Measurements from ENCODE around the gene ATP9A.
A peak's percentile ranks its signal among the peaks of the same experiment; 100 is the strongest.
"Not testable (repeated sequence)": the region's sequence is repeated elsewhere in the genome, so short reads cannot be mapped to it uniquely, and the experiment has no call there.

Gene ATP9A, protein sequence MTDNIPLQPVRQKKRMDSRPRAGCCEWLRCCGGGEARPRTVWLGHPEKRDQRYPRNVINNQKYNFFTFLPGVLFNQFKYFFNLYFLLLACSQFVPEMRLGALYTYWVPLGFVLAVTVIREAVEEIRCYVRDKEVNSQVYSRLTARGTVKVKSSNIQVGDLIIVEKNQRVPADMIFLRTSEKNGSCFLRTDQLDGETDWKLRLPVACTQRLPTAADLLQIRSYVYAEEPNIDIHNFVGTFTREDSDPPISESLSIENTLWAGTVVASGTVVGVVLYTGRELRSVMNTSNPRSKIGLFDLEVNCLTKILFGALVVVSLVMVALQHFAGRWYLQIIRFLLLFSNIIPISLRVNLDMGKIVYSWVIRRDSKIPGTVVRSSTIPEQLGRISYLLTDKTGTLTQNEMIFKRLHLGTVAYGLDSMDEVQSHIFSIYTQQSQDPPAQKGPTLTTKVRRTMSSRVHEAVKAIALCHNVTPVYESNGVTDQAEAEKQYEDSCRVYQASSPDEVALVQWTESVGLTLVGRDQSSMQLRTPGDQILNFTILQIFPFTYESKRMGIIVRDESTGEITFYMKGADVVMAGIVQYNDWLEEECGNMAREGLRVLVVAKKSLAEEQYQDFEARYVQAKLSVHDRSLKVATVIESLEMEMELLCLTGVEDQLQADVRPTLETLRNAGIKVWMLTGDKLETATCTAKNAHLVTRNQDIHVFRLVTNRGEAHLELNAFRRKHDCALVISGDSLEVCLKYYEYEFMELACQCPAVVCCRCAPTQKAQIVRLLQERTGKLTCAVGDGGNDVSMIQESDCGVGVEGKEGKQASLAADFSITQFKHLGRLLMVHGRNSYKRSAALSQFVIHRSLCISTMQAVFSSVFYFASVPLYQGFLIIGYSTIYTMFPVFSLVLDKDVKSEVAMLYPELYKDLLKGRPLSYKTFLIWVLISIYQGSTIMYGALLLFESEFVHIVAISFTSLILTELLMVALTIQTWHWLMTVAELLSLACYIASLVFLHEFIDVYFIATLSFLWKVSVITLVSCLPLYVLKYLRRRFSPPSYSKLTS

DNA sequence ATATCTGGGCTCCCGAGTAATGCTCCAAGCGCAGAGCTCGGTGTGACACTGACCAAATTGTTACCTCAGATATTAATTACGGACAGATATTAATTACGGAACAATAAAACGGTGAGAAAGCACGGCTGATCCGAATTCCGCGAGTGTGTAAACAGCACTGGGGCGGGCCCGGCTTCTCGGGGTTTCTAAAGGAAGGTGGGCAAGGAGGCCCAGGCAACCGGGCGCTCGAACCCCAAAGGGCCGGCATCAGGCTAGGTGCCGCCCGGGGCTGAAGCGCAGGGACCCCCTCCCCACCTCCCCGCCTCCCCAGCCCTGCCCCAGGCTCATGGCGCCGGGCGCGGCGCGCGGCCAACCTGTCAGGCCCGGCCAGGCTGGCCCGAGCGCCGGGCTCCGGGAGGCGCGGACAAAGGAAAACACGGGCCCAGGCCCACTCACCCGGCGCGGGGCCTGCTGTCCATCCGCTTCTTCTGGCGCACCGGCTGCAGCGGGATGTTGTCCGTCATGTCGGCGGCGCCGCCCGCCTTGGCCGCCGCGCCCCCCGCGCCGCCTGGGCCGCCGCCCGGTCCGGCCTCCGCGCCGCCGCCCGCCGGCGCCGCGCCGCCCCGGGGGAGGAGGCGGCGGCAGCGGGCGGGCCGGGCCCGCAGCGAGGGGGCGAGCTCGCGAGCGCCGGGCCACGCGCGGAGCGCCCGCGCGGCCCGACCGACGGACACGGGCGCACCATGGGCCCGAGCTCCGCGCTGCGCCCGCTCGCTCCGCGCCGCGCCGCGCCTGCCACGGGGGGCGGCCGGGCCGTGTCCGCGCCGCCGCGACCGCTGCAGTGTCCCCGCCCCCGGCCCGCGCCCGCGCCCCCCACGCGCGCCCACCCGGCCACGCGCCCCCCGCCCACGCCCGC, at the start of gene ATP9A:
TSS of gene ATP9A (minus strand) at position 524 of the 892 bp plus-strand sequence. CDS start at position 503, 21 bp downstream.
- H3K4me1 Mint-ChIP-seq, result peaks cover 18% of the 10 kb centered on the region
- peaks cover 67% of the 10 kb centered on the region for H3K27me3 Mint-ChIP-seq
- ATAC-seq (peak; percentile 17), DNase-seq (no peak)
- no peaks in the 10 kb centered on the region for H3K9me3 Mint-ChIP-seq
- H3K4me3 Mint-ChIP-seq, result peak within 1 kb of the TSS; percentile 77 to 83
- no peak within 1 kb of the TSS for H3K27ac Mint-ChIP-seq

GRCh38 chr20:51816856-51817255, 48.7 kb upstream of the ATP9A start:
- H3K4me1 Mint-ChIP-seq, DNase-seq, ATAC-seq, H3K9me3 Mint-ChIP-seq, H3K27ac Mint-ChIP-seq, H3K4me3 Mint-ChIP-seq: not testable (repeated sequence)
- H3K27me3 Mint-ChIP-seq, result peaks cover 14% of the 10 kb centered on the region

- Mint-ChIP-seq H3K27ac (peak overlapping the region in 1 of 2 donors; percentile 1), H3K4me3 (no peak overlapping the region), H3K9me3 (no peaks in the 10 kb centered on the region), H3K4me1 (no peaks in the 10 kb centered on the region), H3K27me3 (peaks cover 18% of the 10 kb centered on the region)
- ATAC-seq, result no peak
- no peak for DNase-seq
Observed at GRCh38 chr20:51815383-51816076, 47.3 kb upstream of the ATP9A start.

DNA sequence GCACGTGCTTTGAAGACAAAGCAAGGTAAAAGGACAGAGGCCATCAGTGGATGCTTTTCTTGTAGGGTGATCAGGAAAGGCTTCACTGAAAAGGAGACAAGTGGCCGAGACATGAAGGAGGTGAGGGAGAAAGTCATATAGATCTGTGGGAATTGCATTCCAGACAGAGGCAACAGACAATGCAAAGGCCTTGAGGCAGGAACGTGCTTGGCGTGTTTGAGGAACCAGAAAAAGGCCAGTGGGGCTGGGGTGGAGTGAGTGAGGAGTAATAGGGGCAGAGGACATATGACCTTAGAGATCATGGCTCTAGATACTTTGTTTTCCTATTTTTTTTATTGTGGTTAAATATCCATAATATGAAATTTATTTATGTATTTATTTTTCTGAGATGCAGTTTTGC, 44.7 kb upstream of the ATP9A start:
- Mint-ChIP-seq H3K27ac (no peak overlapping the region), H3K9me3 (no peaks in the 10 kb centered on the region), H3K4me1 (no peaks in the 10 kb centered on the region), H3K4me3 (no peak overlapping the region), H3K27me3 (peaks cover 8% of the 10 kb centered on the region)
- ATAC-seq (no peak), DNase-seq (no peak)

GRCh38 chr20:51811514-51812128, 43.4 kb upstream of the ATP9A start:
- no peaks in the 10 kb centered on the region for H3K9me3 Mint-ChIP-seq
- peaks cover 8% of the 10 kb centered on the region for H3K27me3 Mint-ChIP-seq
- no peak overlapping the region for H3K4me3 Mint-ChIP-seq
- H3K4me1 Mint-ChIP-seq, result no peaks in the 10 kb centered on the region
- no peak overlapping the region for H3K27ac Mint-ChIP-seq
- DNase-seq, result no peak
- ATAC-seq, result no peak

DNA sequence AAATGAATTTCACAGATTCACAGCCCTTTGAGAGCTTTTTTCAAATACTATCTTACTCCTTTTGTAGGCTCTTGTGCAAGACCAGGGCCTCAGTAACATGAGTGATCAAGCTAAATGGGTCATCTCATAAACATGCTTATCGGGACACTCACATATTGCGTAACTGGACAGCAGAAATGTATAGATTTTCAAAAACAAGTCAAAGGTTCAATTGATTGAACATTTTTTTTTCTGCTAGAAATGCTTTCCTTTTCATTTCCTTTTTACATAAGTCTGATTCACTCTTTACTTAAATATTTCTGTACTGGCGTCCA, 42.8 kb upstream of the ATP9A start:
- no peak overlapping the region for H3K4me3 Mint-ChIP-seq
- peaks cover 10% of the 10 kb centered on the region for H3K27me3 Mint-ChIP-seq
- no peak overlapping the region for H3K27ac Mint-ChIP-seq
- ATAC-seq, result no peak
- H3K9me3 Mint-ChIP-seq, result no peaks in the 10 kb centered on the region
- no peaks in the 10 kb centered on the region for H3K4me1 Mint-ChIP-seq
- DNase-seq, result no peak

GRCh38 chr20:51810155-51811041, 42.2 kb upstream of the ATP9A start:
- Mint-ChIP-seq H3K9me3 (no peaks in the 10 kb centered on the region), H3K4me3 (no peak overlapping the region), H3K27me3 (peaks cover 15% of the 10 kb centered on the region), H3K27ac (no peak overlapping the region), H3K4me1 (no peaks in the 10 kb centered on the region)
- DNase-seq (no peak), ATAC-seq (no peak)

GRCh38 chr20:51807720-51808250, 39.6 kb upstream of the ATP9A start:
- Mint-ChIP-seq H3K4me1 (no peaks in the 10 kb centered on the region), H3K27ac (no peak overlapping the region), H3K9me3 (no peaks in the 10 kb centered on the region), H3K27me3 (peaks cover 28% of the 10 kb centered on the region), H3K4me3 (no peak overlapping the region)
- DNase-seq (no peak), ATAC-seq (no peak)

GRCh38 chr20:51804754-51805153, 36.6 kb upstream of the ATP9A start:
- no peaks in the 10 kb centered on the region for H3K9me3 Mint-ChIP-seq
- H3K27me3 Mint-ChIP-seq, result peaks cover 51% of the 10 kb centered on the region
- no peak overlapping the region for H3K27ac Mint-ChIP-seq
- H3K4me3 Mint-ChIP-seq, result no peak overlapping the region
- DNase-seq (no peak), ATAC-seq (no peak)
- peaks cover 15% of the 10 kb centered on the region for H3K4me1 Mint-ChIP-seq

GRCh38 chr20:51803148-51803854, 35.1 kb upstream of the ATP9A start:
- DNase-seq (no peak), ATAC-seq (no peak)
- Mint-ChIP-seq H3K9me3 (no peaks in the 10 kb centered on the region), H3K4me3 (no peak overlapping the region), H3K4me1 (peaks cover 15% of the 10 kb centered on the region), H3K27ac (no peak overlapping the region), H3K27me3 (peaks cover 65% of the 10 kb centered on the region)

DNA sequence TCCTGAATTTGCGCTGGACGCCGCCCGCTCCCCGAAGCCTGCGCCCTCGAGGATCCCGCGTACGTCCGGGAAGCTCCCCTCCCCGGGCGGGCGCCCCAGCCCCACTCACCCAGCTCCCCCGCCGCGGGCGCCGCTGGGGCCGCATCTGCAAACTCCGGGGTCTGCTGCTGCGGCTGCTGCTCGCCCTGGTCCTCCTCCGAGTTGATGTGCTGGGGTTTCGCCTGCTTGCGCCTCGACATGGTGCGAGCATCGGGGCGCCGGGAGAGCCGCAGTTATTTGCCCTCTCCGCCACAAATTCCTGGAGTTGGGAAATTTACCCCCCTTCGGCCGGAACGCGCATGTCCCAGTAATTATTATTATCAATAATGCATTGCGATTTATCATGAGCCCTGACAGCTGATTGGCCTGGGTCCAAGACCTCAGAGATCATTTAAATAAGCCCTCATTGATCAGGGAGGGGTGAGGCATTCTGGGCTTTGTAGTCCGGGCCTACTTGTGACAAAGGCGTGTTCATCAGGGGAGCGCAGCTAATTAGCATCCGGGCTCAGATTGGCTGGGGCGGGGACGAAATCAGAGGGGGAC, 34.1 kb upstream of the ATP9A start, which contains the start of gene SALL4:
TSS of gene SALL4 (minus strand) at position 352 of the 582 bp plus-strand sequence. CDS start at position 239, 113 bp downstream.
- H3K9me3 Mint-ChIP-seq, result no peaks in the 10 kb centered on the region
- no peak for ATAC-seq
- H3K27ac Mint-ChIP-seq, result no peak within 1 kb of the TSS
- peaks cover 15% of the 10 kb centered on the region for H3K4me1 Mint-ChIP-seq
- H3K27me3 Mint-ChIP-seq, result peaks cover 75% of the 10 kb centered on the region
- DNase-seq, result no peak
- peak within 1 kb of the TSS; percentile 82 for H3K4me3 Mint-ChIP-seq

DNA sequence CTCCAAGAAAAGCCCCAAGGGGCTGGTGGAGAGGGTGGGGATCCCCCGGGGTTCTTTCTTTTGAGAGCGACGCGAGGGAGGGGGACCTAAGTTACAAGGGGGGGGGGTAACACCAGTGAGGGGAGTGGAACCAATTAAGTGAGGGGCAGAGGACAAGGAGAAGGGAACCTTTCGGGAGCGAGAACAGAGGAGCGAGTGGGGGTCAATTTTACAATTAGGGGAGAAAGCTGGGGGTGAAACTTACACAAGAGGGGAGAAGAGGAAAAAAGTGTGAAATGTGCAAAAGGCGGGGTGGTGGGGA, 33.6 kb upstream of the ATP9A start:
- H3K27ac Mint-ChIP-seq, result no peak overlapping the region
- H3K9me3 Mint-ChIP-seq, result no peaks in the 10 kb centered on the region
- DNase-seq, result no peak
- no peak for ATAC-seq
- peaks cover 15% of the 10 kb centered on the region for H3K4me1 Mint-ChIP-seq
- H3K27me3 Mint-ChIP-seq, result peaks cover 75% of the 10 kb centered on the region
- no peak overlapping the region for H3K4me3 Mint-ChIP-seq
